Umbilical cord (tissue), 2 donors: ENCODE data around the gene SCYGR5. TPM values are rescaled to one million over a fixed set of nuclear protein-coding genes. Genes with fewer than 3 reads are reported as not detected.
"Not testable (repeated sequence)": the region's sequence is repeated elsewhere in the genome, so short reads cannot be mapped to it uniquely, and the experiment has no call there.

ENCODE experiments used
- DNase-seq: peaks from one replicate; pipeline ENCODE4 v3.0.0-alpha.2; 2015; ENCODE audit warnings: low spot score
- total RNA-seq: library from RNA; depleted of rRNA; stranded (reverse); fragments of >200 nt; gene quantifications from one replicate; pipeline ENCODE4 v1.2.3, GENCODE V29; 2014; ENCODE audit warnings: low replicate concordance; ENCODE audit not compliant: insufficient read depth

The SCYGR5 gene
- total RNA-seq, result not detected

- not testable (repeated sequence) for DNase-seq
Observed at GRCh38 chr2:227666631-227667170, at the start of gene SCYGR5. Gene SCYGR5 (plus strand): TSS chr2:227666804. CDS start chr2:227666804, 0 bp downstream.

- no peak for DNase-seq
Observed at GRCh38 chr2:227617316-227618230, 49.0 kb upstream of the SCYGR5 start, which contains the start of gene SCYGR4. Gene SCYGR4 (plus strand): TSS chr2:227617498. CDS start chr2:227617498, 0 bp downstream.

GRCh38 chr2:227623226-227623625 is 43.4 kb upstream of the SCYGR5 start:
- DNase-seq, result peak; percentile 17

GRCh38 chr2:227625420-227625819 is 41.2 kb upstream of the SCYGR5 start:
- DNase-seq, result no peak

- no peak for DNase-seq
Observed at GRCh38 chr2:227626580-227627151, 39.9 kb upstream of the SCYGR5 start.

GRCh38 chr2:227627769-227628168 is 38.8 kb upstream of the SCYGR5 start:
- no peak for DNase-seq

- peak; percentile 78 for DNase-seq
Observed at GRCh38 chr2:227629435-227629834, 37.2 kb upstream of the SCYGR5 start.

- peak; percentile 78 for DNase-seq
Observed at GRCh38 chr2:227630322-227630721, 36.3 kb upstream of the SCYGR5 start.

GRCh38 chr2:227632827-227633226 is 33.8 kb upstream of the SCYGR5 start:
- DNase-seq, result no peak

GRCh38 chr2:227634201-227634600 is 32.4 kb upstream of the SCYGR5 start:
- no peak for DNase-seq

- DNase-seq, result peak; percentile 94
Observed at GRCh38 chr2:227642656-227643055, 23.9 kb upstream of the SCYGR5 start.

GRCh38 chr2:227643990-227644551 is 22.5 kb upstream of the SCYGR5 start:
- DNase-seq, result no peak

- DNase-seq, result no peak
Observed at GRCh38 chr2:227653419-227653818, 13.2 kb upstream of the SCYGR5 start.

GRCh38 chr2:227654426-227654825 is 12.2 kb upstream of the SCYGR5 start:
- DNase-seq, result no peak

- no peak for DNase-seq
Observed at GRCh38 chr2:227655454-227655853, 11.2 kb upstream of the SCYGR5 start.

GRCh38 chr2:227657199-227657845 is 9.3 kb upstream of the SCYGR5 start:
- DNase-seq, result no peak

- no peak for DNase-seq
Observed at GRCh38 chr2:227661025-227661649, 5.5 kb upstream of the SCYGR5 start.

- no peak for DNase-seq
Observed at GRCh38 chr2:227661827-227662226, 4.8 kb upstream of the SCYGR5 start.

GRCh38 chr2:227665189-227665940 is 1.2 kb upstream of the SCYGR5 start:
- DNase-seq, result no peak

- DNase-seq, result no peak
Observed at GRCh38 chr2:227671170-227671905, 4.7 kb downstream of the SCYGR5 start.
